SJCRH30 (cell line): ENCODE results near the gene PURB. TPM values are rescaled to one million over a fixed set of nuclear protein-coding genes. Genes with fewer than 3 reads are reported as not detected.
"Not testable (repeated sequence)": the region's sequence is repeated elsewhere in the genome, so short reads cannot be mapped to it uniquely, and the experiment has no call there.

Experiments used
- DNase-seq, 2 experiments: peaks; one replicate each; pipeline ENCODE4 v3.0.0-alpha.2; 2015 to 2020
- H3K27ac ChIP-seq: fragments of 250-450 bp; sonication (Bioruptor Pico); 2 replicates; pipeline ENCODE4 v1.5.1; 2020; ENCODE audit warnings: mild to moderate bottlenecking, moderate library complexity
- H3K27me3 ChIP-seq: fragments of 250-450 bp; sonication (Bioruptor Pico); 2 replicates; pipeline ENCODE4 v1.5.1; 2020; ENCODE audit warnings: mild to moderate bottlenecking, moderate library complexity
- H3K36me3 ChIP-seq: fragments of 250-450 bp; sonication (Bioruptor Pico); 2 replicates; pipeline ENCODE4 v1.5.1; 2020; ENCODE audit warnings: mild to moderate bottlenecking, moderate library complexity
- H3K4me1 ChIP-seq: fragments of 250-450 bp; sonication (Bioruptor Pico); 2 replicates; pipeline ENCODE4 v1.5.1; 2020; ENCODE audit warnings: mild to moderate bottlenecking, moderate library complexity
- H3K4me3 ChIP-seq: fragments of 250-450 bp; sonication (Bioruptor Pico); 2 replicates; pipeline ENCODE4 v1.5.1; 2020; ENCODE audit warnings: mild to moderate bottlenecking, moderate library complexity
- H3K9me3 ChIP-seq: fragments of 250-450 bp; sonication (Bioruptor Pico); replicated peaks from 2 replicates; pipeline ENCODE4 v1.5.1; 2020; ENCODE audit warnings: mild to moderate bottlenecking, moderate library complexity
- total RNA-seq: library from RNA; depleted of rRNA; stranded (reverse); fragments of >200 nt; shearing (Covaris generic); gene quantifications from 2 replicates; pipeline ENCODE4 v1.2.3, GENCODE V29; 2014; rRNA removed

PURB gene
- total RNA-seq = 37.3 and 42.7 TPM in 2 replicates

- peaks cover 45% of the 10 kb centered on the region for H3K4me1 ChIP-seq
- no peaks in the 10 kb centered on the region for H3K9me3 ChIP-seq
- H3K27ac ChIP-seq = peak within 1 kb of the TSS; percentile 96
- peak; percentile 95 to 96 for DNase-seq
- H3K4me3 ChIP-seq = peak within 1 kb of the TSS; percentile 98
- no peaks in the 10 kb centered on the region for H3K27me3 ChIP-seq
- peaks cover 38% of the 10 kb centered on the region for H3K36me3 ChIP-seq
These were observed at the start of gene PURB for GRCh38 chr7:44885394-44886317. Gene PURB, minus strand, starts transcription at chr7:44885530. Its CDS starts 182 bp downstream, at chr7:44885348.

GRCh38 chr7:44935016-44935415 lies 49.7 kb upstream of the PURB start:
- no peaks in the 10 kb centered on the region; the same call in 1 of the 2 replicates for H3K9me3 ChIP-seq
- no peaks in the 10 kb centered on the region for H3K36me3 ChIP-seq
- H3K27ac ChIP-seq = no peak overlapping the region
- H3K27me3 ChIP-seq = 0 out of 2 replicates have a peak, but pooled peaks cover 3% of the 10 kb centered on the region
- no peak for DNase-seq
- H3K4me3 ChIP-seq = no peak overlapping the region
- H3K4me1 ChIP-seq = no peaks in the 10 kb centered on the region

- H3K27ac ChIP-seq, DNase-seq, H3K9me3 ChIP-seq, H3K4me1 ChIP-seq, H3K4me3 ChIP-seq, H3K36me3 ChIP-seq, H3K27me3 ChIP-seq: not testable (repeated sequence)
These were observed 49.2 kb upstream of the PURB start for GRCh38 chr7:44934510-44934909.

GRCh38 chr7:44930921-44931320 lies 45.6 kb upstream of the PURB start:
- H3K27me3 ChIP-seq = no peaks in the 10 kb centered on the region
- no peak for DNase-seq
- H3K27ac ChIP-seq = no peak overlapping the region
- H3K4me3 ChIP-seq = no peak overlapping the region
- H3K4me1 ChIP-seq = no peaks in the 10 kb centered on the region
- no peaks in the 10 kb centered on the region; the same call in 1 of the 2 replicates for H3K9me3 ChIP-seq
- H3K36me3 ChIP-seq = no peaks in the 10 kb centered on the region

- H3K27ac ChIP-seq = no peak overlapping the region
- 0 out of 2 replicates have a peak, but pooled peaks cover 2% of the 10 kb centered on the region for H3K4me1 ChIP-seq
- no peak for DNase-seq
- no peaks in the 10 kb centered on the region for H3K9me3 ChIP-seq
- no peak overlapping the region for H3K4me3 ChIP-seq
- no peaks in the 10 kb centered on the region for H3K27me3 ChIP-seq
- no peaks in the 10 kb centered on the region for H3K36me3 ChIP-seq
These were observed 37.0 kb upstream of the PURB start for GRCh38 chr7:44922351-44922694.

- H3K4me1 ChIP-seq = 0 out of 2 replicates have a peak, but pooled peaks cover 2% of the 10 kb centered on the region
- H3K27ac ChIP-seq = no peak overlapping the region
- H3K9me3 ChIP-seq = no peaks in the 10 kb centered on the region
- peak; percentile 92 to 95 for DNase-seq
- no peaks in the 10 kb centered on the region for H3K27me3 ChIP-seq
- no peaks in the 10 kb centered on the region for H3K36me3 ChIP-seq
- no peak overlapping the region for H3K4me3 ChIP-seq
These were observed 36.4 kb upstream of the PURB start for GRCh38 chr7:44921607-44922350.

- Histone ChIP-seq H3K36me3 (no peaks in the 10 kb centered on the region), H3K9me3 (no peaks in the 10 kb centered on the region), H3K4me1 (0 out of 2 replicates have a peak, but pooled peaks cover 2% of the 10 kb centered on the region), H3K27me3 (no peaks in the 10 kb centered on the region), H3K4me3 (no peak overlapping the region), H3K27ac (no peak overlapping the region)
- DNase-seq = no peak
These were observed 34.8 kb upstream of the PURB start for GRCh38 chr7:44920119-44920518.

- no peaks in the 10 kb centered on the region for H3K36me3 ChIP-seq
- no peak overlapping the region for H3K4me3 ChIP-seq
- no peak for DNase-seq
- H3K9me3 ChIP-seq = no peaks in the 10 kb centered on the region
- H3K4me1 ChIP-seq = 0 out of 2 replicates have a peak, but pooled peaks cover 5% of the 10 kb centered on the region
- H3K27me3 ChIP-seq = no peaks in the 10 kb centered on the region
- H3K27ac ChIP-seq = no peak overlapping the region
These were observed 32.7 kb upstream of the PURB start for GRCh38 chr7:44918029-44918428.

GRCh38 chr7:44917465-44917864 lies 32.1 kb upstream of the PURB start:
- Histone ChIP-seq H3K36me3 (no peaks in the 10 kb centered on the region), H3K4me3 (no peak overlapping the region), H3K4me1 (peaks cover 9% of the 10 kb centered on the region), H3K9me3 (no peaks in the 10 kb centered on the region), H3K27me3 (no peaks in the 10 kb centered on the region), H3K27ac (no peak overlapping the region)
- DNase-seq = no peak

GRCh38 chr7:44914992-44915607 lies 29.8 kb upstream of the PURB start:
- Histone ChIP-seq H3K4me1 (peaks cover 11% of the 10 kb centered on the region), H3K4me3 (no peak overlapping the region), H3K36me3 (no peaks in the 10 kb centered on the region), H3K27ac (no peak overlapping the region), H3K9me3 (no peaks in the 10 kb centered on the region), H3K27me3 (no peaks in the 10 kb centered on the region)
- DNase-seq = no peak

GRCh38 chr7:44912775-44913347 lies 27.5 kb upstream of the PURB start:
- Histone ChIP-seq H3K9me3 (no peaks in the 10 kb centered on the region), H3K4me1 (peaks cover 11% of the 10 kb centered on the region), H3K27ac (no peak overlapping the region), H3K36me3 (no peaks in the 10 kb centered on the region), H3K27me3 (no peaks in the 10 kb centered on the region), H3K4me3 (no peak overlapping the region)
- DNase-seq = peak; percentile 31 to 49

- H3K27ac ChIP-seq = no peak overlapping the region
- H3K27me3 ChIP-seq = no peaks in the 10 kb centered on the region
- H3K4me1 ChIP-seq = peaks cover 11% of the 10 kb centered on the region
- no peak overlapping the region for H3K4me3 ChIP-seq
- no peak for DNase-seq
- H3K9me3 ChIP-seq = no peaks in the 10 kb centered on the region
- no peaks in the 10 kb centered on the region for H3K36me3 ChIP-seq
These were observed 26.6 kb upstream of the PURB start for GRCh38 chr7:44911911-44912310.

- H3K27me3 ChIP-seq = no peaks in the 10 kb centered on the region
- peaks cover 11% of the 10 kb centered on the region for H3K4me1 ChIP-seq
- no peaks in the 10 kb centered on the region for H3K9me3 ChIP-seq
- DNase-seq = no peak
- H3K27ac ChIP-seq = no peak overlapping the region
- H3K36me3 ChIP-seq = no peaks in the 10 kb centered on the region
- no peak overlapping the region for H3K4me3 ChIP-seq
These were observed 24.5 kb upstream of the PURB start for GRCh38 chr7:44909596-44910389.

- no peak overlapping the region for H3K27ac ChIP-seq
- no peaks in the 10 kb centered on the region for H3K9me3 ChIP-seq
- H3K27me3 ChIP-seq = no peaks in the 10 kb centered on the region
- H3K36me3 ChIP-seq = no peaks in the 10 kb centered on the region
- H3K4me3 ChIP-seq = no peak overlapping the region
- H3K4me1 ChIP-seq = peaks cover under 1% of the 10 kb centered on the region; the same call in 1 of the 2 replicates
- no peak for DNase-seq
These were observed 21.6 kb upstream of the PURB start for GRCh38 chr7:44906965-44907364.
